ENCODE data around the gene ZNF565.

DNA sequence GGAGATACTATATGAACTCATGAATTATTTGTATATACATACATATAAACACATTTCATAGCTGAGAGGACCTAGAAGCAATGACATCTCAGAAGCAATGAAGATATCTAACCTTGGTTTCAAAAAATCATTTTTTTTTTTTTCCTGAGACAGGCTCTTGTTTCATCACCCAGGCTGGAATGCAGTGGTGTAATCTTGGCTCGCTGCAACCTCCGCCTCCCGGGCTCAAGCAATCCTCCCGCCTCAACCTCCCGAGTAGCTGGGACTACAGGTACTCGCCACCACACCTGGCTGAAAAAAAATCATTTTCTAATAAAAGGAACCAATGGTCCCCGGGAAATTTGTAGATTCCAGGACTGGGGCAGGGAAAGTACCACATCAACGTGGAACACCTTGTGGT, 4.0 kb downstream of the ZNF565 start:
- TF ChIP-seq, protein P1, sequence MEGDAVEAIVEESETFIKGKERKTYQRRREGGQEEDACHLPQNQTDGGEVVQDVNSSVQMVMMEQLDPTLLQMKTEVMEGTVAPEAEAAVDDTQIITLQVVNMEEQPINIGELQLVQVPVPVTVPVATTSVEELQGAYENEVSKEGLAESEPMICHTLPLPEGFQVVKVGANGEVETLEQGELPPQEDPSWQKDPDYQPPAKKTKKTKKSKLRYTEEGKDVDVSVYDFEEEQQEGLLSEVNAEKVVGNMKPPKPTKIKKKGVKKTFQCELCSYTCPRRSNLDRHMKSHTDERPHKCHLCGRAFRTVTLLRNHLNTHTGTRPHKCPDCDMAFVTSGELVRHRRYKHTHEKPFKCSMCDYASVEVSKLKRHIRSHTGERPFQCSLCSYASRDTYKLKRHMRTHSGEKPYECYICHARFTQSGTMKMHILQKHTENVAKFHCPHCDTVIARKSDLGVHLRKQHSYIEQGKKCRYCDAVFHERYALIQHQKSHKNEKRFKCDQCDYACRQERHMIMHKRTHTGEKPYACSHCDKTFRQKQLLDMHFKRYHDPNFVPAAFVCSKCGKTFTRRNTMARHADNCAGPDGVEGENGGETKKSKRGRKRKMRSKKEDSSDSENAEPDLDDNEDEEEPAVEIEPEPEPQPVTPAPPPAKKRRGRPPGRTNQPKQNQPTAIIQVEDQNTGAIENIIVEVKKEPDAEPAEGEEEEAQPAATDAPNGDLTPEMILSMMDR (IDR thresholded peaks at IDR 0.05): no peak
- no peak for TF ChIP-seq POLR2A (IDR thresholded peaks at IDR 0.05)
- no peak for TF ChIP-seq POLR2AphosphoS5 (IDR thresholded peaks at IDR 0.05; ENCODE audit: insufficient read depth in 1 of 2, low read depth in 1 of 2)
